Kidney (tissue), 14 donors: Measurements from ENCODE around the gene TACR3. TPM values are rescaled to one million over a fixed set of nuclear protein-coding genes. Genes with fewer than 3 reads are reported as not detected.
"Not testable (repeated sequence)": the region's sequence is repeated elsewhere in the genome, so short reads cannot be mapped to it uniquely, and the experiment has no call there.

Source experiments
- DNase-seq, 5 donors: peaks; one replicate each; pipeline ENCODE4 v3.0.0-alpha.2; 2013 to 2020
- FAIRE-seq: peaks from 2 replicates; lab custom pipeline; 2012; peaks lifted over from hg19 to GRCh38; lab: Jason Lieb, UNC
- H3K27ac ChIP-seq, 2 donors: one replicate each; pipeline ENCODE4 v1.7.0; 2013; ENCODE audit warnings: low read depth in 2 of 2, low read length in 2 of 2, inconsistent platforms in 1 of 2
- H3K27me3 ChIP-seq: one replicate; pipeline ENCODE4 v1.7.1; 2013; ENCODE audit warnings: low read length, inconsistent platforms; ENCODE audit not compliant: control insufficient read depth, insufficient read depth
- H3K36me3 ChIP-seq, 3 donors: one replicate each; pipeline versions ENCODE4 v1.7.0 to v1.7.1; 2013; ENCODE audit warnings: low read length in 3 of 3, control low read depth in 1 of 3, inconsistent platforms in 1 of 3; ENCODE audit not compliant: insufficient read depth in 3 of 3, control insufficient read depth in 2 of 3
- H3K4me1 ChIP-seq, 3 donors: one replicate each; pipeline versions ENCODE4 v1.7.0 to v1.7.1; 2013; ENCODE audit warnings: low read length in 3 of 3, inconsistent platforms in 1 of 3, low read depth in 1 of 3; ENCODE audit not compliant: control insufficient read depth in 2 of 3, insufficient read depth in 2 of 3
- H3K4me3 ChIP-seq, 3 donors: one replicate each; pipeline versions ENCODE4 v1.7.0 to v1.8.1; 2013; ENCODE audit warnings: low read length in 3 of 3, control low read depth in 1 of 3, inconsistent platforms in 1 of 3
- H3K9ac ChIP-seq, 3 donors: one replicate each; pipeline versions ENCODE4 v1.7.0 to v1.7.1; 2013; ENCODE audit warnings: low read length in 3 of 3, control low read depth in 1 of 3, inconsistent platforms in 1 of 3
- H3K9me3 ChIP-seq, 3 donors: one replicate each; pipeline versions ENCODE4 v1.7.0 to v1.7.1; 2013; ENCODE audit warnings: low read length in 3 of 3, control low read depth in 1 of 3, inconsistent platforms in 1 of 3; ENCODE audit not compliant: control insufficient read depth in 2 of 3, insufficient read depth in 1 of 3
- intact Hi-C: fragments of 100-400 bp; cut with DNase I; formaldehyde crosslinking; loops from one replicate; pipeline ENCODE4 v1.11.1; 2022
- polyA plus RNA-seq: library from polyadenylated mRNA; stranded (reverse); fragments of 350-450 nt; fragmentation: Illumina TruSeq; extraction: RNeasy Lipid Tissue Mini Kit (QIAGEN cat#74804); gene quantifications from one replicate; pipeline ENCODE4 v1.2.3, GENCODE V29; 2014; ENCODE audit warnings: low read depth, low replicate concordance; ENCODE audit not compliant: insufficient read depth
- total RNA-seq: library from RNA; stranded (reverse); fragmentation: NEBNext Ultra II Directional; extraction: Animal tissue kit (Norgen Biotek cat#: 25700); gene quantifications from one replicate; pipeline ENCODE4 v1.2.1, GENCODE V29; 2021
- TF ChIP-seq, protein P1 (sequence below): IDR thresholded peaks from 3 replicates; pipeline ENCODE4 v1.5.1; 2012; ENCODE audit warnings: mild to moderate bottlenecking, moderate library complexity, borderline replicate concordance; ENCODE audit not compliant: insufficient read depth; ENCODE audit errors: extremely low read depth
- donor health status: control.
- donor health status: control.
- donor health status: control.
- donor health status: control.
- donor health status: control.
- donor health status: DM: yes; HTN: yes; CAD: no.
- donor health status: Normal renal cell carcinoma (clear cell type).

TACR3 gene
- total and polyA plus RNA-seq, 2 donors from 2014 or later: 0.19 TPM; not detected in 1

DNA sequence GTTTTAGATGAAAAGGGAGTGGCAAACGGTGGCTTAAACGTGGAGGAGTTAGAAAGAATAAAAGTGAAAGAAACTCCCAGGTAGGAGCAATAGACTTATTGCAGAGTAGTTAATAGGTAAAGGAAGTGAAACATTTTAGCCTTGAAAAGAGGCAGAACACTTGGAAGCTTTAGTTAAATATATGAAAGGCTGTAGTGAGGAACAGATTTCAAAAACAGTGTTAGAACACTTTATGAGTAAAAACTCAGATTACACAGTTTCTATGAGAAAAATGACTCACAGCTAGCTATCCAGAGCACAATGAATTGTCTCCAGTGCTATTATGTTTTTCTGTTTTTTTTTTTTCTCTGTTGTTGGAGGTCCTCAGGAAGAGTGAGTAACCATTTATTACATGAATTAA, 45.8 kb downstream of the TACR3 start:
- TF ChIP-seq, protein P1, sequence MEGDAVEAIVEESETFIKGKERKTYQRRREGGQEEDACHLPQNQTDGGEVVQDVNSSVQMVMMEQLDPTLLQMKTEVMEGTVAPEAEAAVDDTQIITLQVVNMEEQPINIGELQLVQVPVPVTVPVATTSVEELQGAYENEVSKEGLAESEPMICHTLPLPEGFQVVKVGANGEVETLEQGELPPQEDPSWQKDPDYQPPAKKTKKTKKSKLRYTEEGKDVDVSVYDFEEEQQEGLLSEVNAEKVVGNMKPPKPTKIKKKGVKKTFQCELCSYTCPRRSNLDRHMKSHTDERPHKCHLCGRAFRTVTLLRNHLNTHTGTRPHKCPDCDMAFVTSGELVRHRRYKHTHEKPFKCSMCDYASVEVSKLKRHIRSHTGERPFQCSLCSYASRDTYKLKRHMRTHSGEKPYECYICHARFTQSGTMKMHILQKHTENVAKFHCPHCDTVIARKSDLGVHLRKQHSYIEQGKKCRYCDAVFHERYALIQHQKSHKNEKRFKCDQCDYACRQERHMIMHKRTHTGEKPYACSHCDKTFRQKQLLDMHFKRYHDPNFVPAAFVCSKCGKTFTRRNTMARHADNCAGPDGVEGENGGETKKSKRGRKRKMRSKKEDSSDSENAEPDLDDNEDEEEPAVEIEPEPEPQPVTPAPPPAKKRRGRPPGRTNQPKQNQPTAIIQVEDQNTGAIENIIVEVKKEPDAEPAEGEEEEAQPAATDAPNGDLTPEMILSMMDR: no peak
- Histone ChIP-seq H3K4me1 (no peaks in the 10 kb centered on the region), H3K9me3 (no peaks in the 10 kb centered on the region), H3K36me3 (no peaks in the 10 kb centered on the region), H3K27me3 (no peaks in the 10 kb centered on the region), H3K4me3 (no peak overlapping the region), H3K27ac (no peak overlapping the region), H3K9ac (no peak overlapping the region)
- FAIRE-seq (no peak), DNase-seq (no peak)
- intact Hi-C loops: no loop called here

DNA sequence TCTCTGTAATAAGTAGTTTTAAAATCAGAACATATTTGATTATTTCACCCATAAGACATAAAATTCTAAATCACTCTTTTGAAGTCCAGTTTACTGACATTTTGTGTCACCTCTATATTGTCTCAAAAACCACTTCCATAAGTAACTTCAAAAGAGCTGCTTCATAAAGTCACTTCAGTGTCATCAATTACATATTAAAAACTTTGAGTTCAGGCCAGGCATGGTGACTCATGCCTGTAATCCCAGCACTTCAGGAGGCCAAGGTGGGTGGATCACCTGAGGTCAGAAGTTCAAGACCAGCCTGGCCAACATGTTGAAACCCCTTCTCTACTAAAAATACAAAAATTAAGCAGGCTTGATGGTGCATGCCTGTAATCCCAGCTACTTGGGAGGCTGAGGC, 53.0 kb downstream of the TACR3 start:
- H3K9ac ChIP-seq, DNase-seq, H3K27me3 ChIP-seq, H3K4me3 ChIP-seq, intact Hi-C loops, FAIRE-seq, H3K27ac ChIP-seq, H3K9me3 ChIP-seq, H3K36me3 ChIP-seq, H3K4me1 ChIP-seq: not testable (repeated sequence)

DNA sequence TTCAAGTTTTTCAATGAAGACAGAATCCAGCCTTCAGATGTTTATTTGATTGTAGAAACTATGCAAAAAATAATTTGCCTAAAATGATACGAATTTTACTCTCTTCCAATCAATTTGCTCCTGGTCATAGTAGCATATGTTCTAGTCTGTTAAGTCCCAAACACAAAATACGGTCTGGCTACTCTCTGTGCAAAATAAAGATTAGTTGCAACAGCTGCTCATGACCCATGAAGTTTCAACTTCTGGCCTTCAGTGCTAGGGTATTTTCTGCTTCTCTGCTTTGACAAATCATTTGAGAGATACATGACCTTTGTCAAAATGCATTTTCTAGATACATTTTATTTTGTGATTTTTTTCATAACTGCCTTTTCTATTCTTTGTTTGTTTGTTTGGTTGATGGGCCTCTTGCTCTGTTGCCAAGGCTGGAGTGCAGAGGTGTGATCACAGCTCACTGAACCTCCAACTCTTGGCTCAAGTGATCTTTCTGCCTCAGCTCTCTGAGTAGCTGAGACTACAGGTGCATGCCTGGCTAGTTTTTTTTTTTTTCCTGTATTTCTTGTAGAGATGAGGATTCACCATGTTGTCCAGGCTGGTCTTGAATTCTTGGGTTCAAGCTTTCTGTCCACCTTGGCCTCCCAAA, 55.2 kb downstream of the TACR3 start:
- TF ChIP-seq, protein P1: no peak
- H3K36me3 ChIP-seq: no peaks in the 10 kb centered on the region
- no peak overlapping the region for H3K9ac ChIP-seq
- H3K4me3 ChIP-seq: no peak overlapping the region
- FAIRE-seq (no peak), DNase-seq (no peak)
- no peaks in the 10 kb centered on the region for H3K4me1 ChIP-seq
- H3K27ac ChIP-seq: no peak overlapping the region
- no peaks in the 10 kb centered on the region for H3K27me3 ChIP-seq
- intact Hi-C loops: no loop called here
- no peaks in the 10 kb centered on the region for H3K9me3 ChIP-seq

DNA sequence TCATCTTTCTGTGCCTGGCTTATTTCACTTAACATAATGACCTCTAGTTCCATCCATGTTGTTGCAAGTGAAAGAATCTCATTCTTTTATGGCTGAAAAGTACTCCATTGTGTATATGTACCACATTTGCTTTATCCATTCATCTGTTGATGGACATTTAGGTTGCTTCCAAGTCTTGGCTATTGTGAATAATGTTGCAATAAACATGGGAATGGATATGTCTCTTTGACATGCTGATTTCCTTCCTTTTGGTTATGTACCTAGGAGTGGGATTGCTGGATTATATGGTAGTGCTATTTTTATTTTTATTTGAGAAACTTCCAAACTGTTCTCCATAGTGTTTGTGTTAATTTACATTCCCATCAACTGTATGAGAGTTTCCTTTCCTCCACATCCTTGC, 71.2 kb downstream of the TACR3 start:
- Histone ChIP-seq H3K36me3 (no peaks in the 10 kb centered on the region), H3K4me3 (no peak overlapping the region), H3K9ac (no peak overlapping the region), H3K9me3 (peaks cover 0 to 2% (median 0%) of the 10 kb centered on the region in 3 donors), H3K4me1 (no peaks in the 10 kb centered on the region), H3K27me3 (no peaks in the 10 kb centered on the region), H3K27ac (no peak overlapping the region)
- FAIRE-seq (no peak), DNase-seq (no peak)
- TF ChIP-seq, protein P1: no peak
- intact Hi-C loops: no loop called here
